NCI-H2107 treated with DMSO at 0.1 percent for 48 hours (cell line): ENCODE results near the gene CHST1.

Experiments
- DNase-seq: peaks from one replicate; lab custom pipeline; 2025; ENCODE audit not compliant: unreplicated experiment; lab: John Stamatoyannopoulos, UW

CHST1 gene

GRCh38 chr11:45674481-45675190 is 9.2 kb upstream of the CHST1 start:
- no peak for DNase-seq

GRCh38 chr11:45673441-45673840 is 8.0 kb upstream of the CHST1 start:
- no peak for DNase-seq

GRCh38 chr11:45672593-45672992 is 7.2 kb upstream of the CHST1 start:
- DNase-seq: no peak

GRCh38 chr11:45671246-45672171 is 6.1 kb upstream of the CHST1 start:
- no peak for DNase-seq

GRCh38 chr11:45670386-45671135 is 5.1 kb upstream of the CHST1 start:
- DNase-seq: no peak

- DNase-seq: no peak
Observed at GRCh38 chr11:45669956-45670355, 4.5 kb upstream of the CHST1 start.

- DNase-seq: no peak
Observed at GRCh38 chr11:45669146-45669545, 3.7 kb upstream of the CHST1 start.

- no peak for DNase-seq
Observed at GRCh38 chr11:45667929-45668680, 2.7 kb upstream of the CHST1 start.

- no peak for DNase-seq
Observed at GRCh38 chr11:45666648-45667642, 1.5 kb upstream of the CHST1 start.

- DNase-seq: no peak
Observed at GRCh38 chr11:45665933-45666647, 668 bp upstream of the CHST1 start.

- DNase-seq: no peak
Observed at GRCh38 chr11:45664376-45665205, 831 bp downstream of the CHST1 start.

GRCh38 chr11:45663486-45664375 is 1.7 kb downstream of the CHST1 start:
- no peak for DNase-seq

- no peak for DNase-seq
Observed at GRCh38 chr11:45662665-45663485, 2.5 kb downstream of the CHST1 start.

GRCh38 chr11:45662096-45662664 is 3.2 kb downstream of the CHST1 start:
- DNase-seq: no peak

GRCh38 chr11:45661439-45662055 is 3.9 kb downstream of the CHST1 start:
- DNase-seq: no peak
